ENCODE data around the gene DCLK3. TPM values are rescaled to one million over a fixed set of nuclear protein-coding genes. Genes with fewer than 3 reads are reported as not detected.

DCLK3 gene
- total RNA-seq, 1 donor from 2014 or later: not detected

- DNase-seq (ENCODE audit: extremely low spot score in 2 of 2): no peak
- intact Hi-C loops (cut with DNase I): no loop called here
- Histone ChIP-seq H3K4me3 (no peak overlapping the region), H3K27ac (no peak overlapping the region), H3K36me3 (no peaks in the 10 kb centered on the region), H3K4me1 (no peaks in the 10 kb centered on the region), H3K27me3 (no peaks in the 10 kb centered on the region), H3K9me3 (no peaks in the 10 kb centered on the region)
- TF ChIP-seq POLR2AphosphoS5 (IDR thresholded peaks at IDR 0.05; ENCODE audit: insufficient read depth in 1 of 2, low read depth in 1 of 2): no peak
- TF ChIP-seq CTCF (IDR thresholded peaks at IDR 0.05): no peak
- no peak for TF ChIP-seq POLR2A (IDR thresholded peaks at IDR 0.05)
Observed at GRCh38 chr3:36713904-36714303, 50.4 kb downstream of the DCLK3 start.

- intact Hi-C loops (cut with DNase I): no loop called here
- no peaks in the 10 kb centered on the region for H3K36me3 ChIP-seq
- no peaks in the 10 kb centered on the region for H3K27me3 ChIP-seq
- no peaks in the 10 kb centered on the region for H3K4me1 ChIP-seq
- peak in 1 of 2 donors; percentile 64 for DNase-seq (ENCODE audit: extremely low spot score in 2 of 2)
- H3K27ac ChIP-seq: no peak overlapping the region
- no peak overlapping the region for H3K4me3 ChIP-seq
- H3K9me3 ChIP-seq: no peaks in the 10 kb centered on the region
- TF ChIP-seq POLR2AphosphoS5 (IDR thresholded peaks at IDR 0.05; ENCODE audit: insufficient read depth in 1 of 2, low read depth in 1 of 2): no peak
- TF ChIP-seq POLR2A (IDR thresholded peaks at IDR 0.05): no peak
- TF ChIP-seq CTCF (IDR thresholded peaks at IDR 0.05): no peak
Observed at GRCh38 chr3:36710606-36711005, 53.7 kb downstream of the DCLK3 start.

- no peak overlapping the region for H3K27ac ChIP-seq
Observed at GRCh38 chr3:36709826-36710365, 54.5 kb downstream of the DCLK3 start.

GRCh38 chr3:36709281-36709680 lies 55.1 kb downstream of the DCLK3 start:
- H3K4me1 ChIP-seq: no peaks in the 10 kb centered on the region
- H3K27ac ChIP-seq: no peak overlapping the region
- no peak overlapping the region for H3K4me3 ChIP-seq
- no peaks in the 10 kb centered on the region for H3K9me3 ChIP-seq
- intact Hi-C loops (cut with DNase I): no loop called here
- no peaks in the 10 kb centered on the region for H3K36me3 ChIP-seq
- no peaks in the 10 kb centered on the region for H3K27me3 ChIP-seq
- DNase-seq (ENCODE audit: extremely low spot score in 2 of 2): no peak
- TF ChIP-seq POLR2A (IDR thresholded peaks at IDR 0.05) (no peak), CTCF (IDR thresholded peaks at IDR 0.05) (no peak), POLR2AphosphoS5 (IDR thresholded peaks at IDR 0.05; ENCODE audit: insufficient read depth in 1 of 2, low read depth in 1 of 2) (no peak)

More at GRCh38 chr3:36709826-36710365, 54.5 kb downstream of the DCLK3 start:
- Histone ChIP-seq H3K4me1 (no peaks in the 10 kb centered on the region), H3K36me3 (no peaks in the 10 kb centered on the region), H3K9me3 (no peaks in the 10 kb centered on the region), H3K27me3 (no peaks in the 10 kb centered on the region), H3K4me3 (no peak overlapping the region)
- peak in 1 of 2 donors; percentile 65 for DNase-seq (ENCODE audit: extremely low spot score in 2 of 2)
- TF ChIP-seq POLR2AphosphoS5 (IDR thresholded peaks at IDR 0.05; ENCODE audit: insufficient read depth in 1 of 2, low read depth in 1 of 2): no peak
- TF ChIP-seq POLR2A (IDR thresholded peaks at IDR 0.05): no peak
- TF ChIP-seq CTCF (IDR thresholded peaks at IDR 0.05): no peak
- intact Hi-C loops (cut with DNase I): no loop called here

GRCh38 chr3:36707623-36708409 lies 56.5 kb downstream of the DCLK3 start:
- Histone ChIP-seq H3K4me3 (no peak overlapping the region), H3K27me3 (no peaks in the 10 kb centered on the region), H3K27ac (no peak overlapping the region), H3K4me1 (no peaks in the 10 kb centered on the region), H3K36me3 (no peaks in the 10 kb centered on the region), H3K9me3 (no peaks in the 10 kb centered on the region)
- no peak for DNase-seq (ENCODE audit: extremely low spot score in 2 of 2)
- no peak for TF ChIP-seq CTCF (IDR thresholded peaks at IDR 0.05)
- intact Hi-C loops (cut with DNase I): no loop called here

Measured in vagina (tissue), 2 donors.